Mesenchymal stem cell (in vitro differentiated cells and primary cell): ENCODE data around the gene RALGPS2.

Source experiments
- DNase-seq: peaks from one replicate; pipeline ENCODE4 v3.0.0-alpha.2; 2013
- H2AFZ ChIP-seq: one replicate; pipeline ENCODE4 v1.6.1; 2013; ENCODE audit warnings: low read depth, mild to moderate bottlenecking, control low read depth, inconsistent platforms, low read length, moderate library complexity
- H2AK5ac ChIP-seq: 2 replicates; pipeline ENCODE4 v1.6.1; 2013; ENCODE audit warnings: low read length, moderate library complexity, mild to moderate bottlenecking, inconsistent platforms; ENCODE audit not compliant: severe bottlenecking
- H2BK120ac ChIP-seq: one replicate; pipeline ENCODE4 v1.6.1; 2013; ENCODE audit warnings: low read depth, mild to moderate bottlenecking, inconsistent platforms, low read length, moderate library complexity
- H2BK12ac ChIP-seq, 2 experiments: one replicate each; pipeline ENCODE4 v1.6.1; 2013; ENCODE audit warnings: inconsistent platforms in 2 of 2, low read length in 2 of 2, mild to moderate bottlenecking in 2 of 2, moderate library complexity in 2 of 2, control low read depth in 1 of 2
- H2BK15ac ChIP-seq: one replicate; pipeline ENCODE4 v1.6.1; 2013; ENCODE audit warnings: mild to moderate bottlenecking, low read depth, inconsistent platforms; ENCODE audit not compliant: poor library complexity, severe bottlenecking
- H2BK5ac ChIP-seq: 2 replicates; pipeline ENCODE4 v1.6.1; 2013; ENCODE audit warnings: low read depth, mild to moderate bottlenecking, low read length, control low read depth, inconsistent platforms; ENCODE audit not compliant: poor library complexity, severe bottlenecking
- H3K14ac ChIP-seq, 2 experiments: one replicate each; pipeline ENCODE4 v1.6.1; 2013; ENCODE audit warnings: inconsistent platforms in 2 of 2, low read length in 2 of 2, control low read depth in 1 of 2, mild to moderate bottlenecking in 1 of 2, moderate library complexity in 1 of 2
- H3K18ac ChIP-seq, 2 experiments: one replicate each; pipeline ENCODE4 v1.6.1; 2013; ENCODE audit warnings: inconsistent platforms in 2 of 2, low read length in 2 of 2, control low read depth in 1 of 2, low read depth in 1 of 2, mild to moderate bottlenecking in 1 of 2
- H3K23ac ChIP-seq, 2 experiments: one replicate each; pipeline ENCODE4 v1.6.1; 2013; ENCODE audit warnings: inconsistent platforms in 2 of 2, low read length in 2 of 2, mild to moderate bottlenecking in 2 of 2, moderate library complexity in 2 of 2, control low read depth in 1 of 2
- H3K27ac ChIP-seq: 2 replicates; pipeline ENCODE4 v1.5.1; 2013; ENCODE audit warnings: mild to moderate bottlenecking, moderate library complexity, low read length, control low read depth, inconsistent platforms; ENCODE audit not compliant: poor library complexity, severe bottlenecking
- H3K27me3 ChIP-seq, 2 experiments: 2 replicates each; pipeline versions ENCODE4 v1.6.1 to v1.7.0; 2013; ENCODE audit warnings: low read length in 2 of 2, mild to moderate bottlenecking in 2 of 2, moderate library complexity in 2 of 2, control low read depth in 1 of 2, inconsistent platforms in 1 of 2; ENCODE audit not compliant: control insufficient read depth in 1 of 2, insufficient read depth in 1 of 2
- H3K36me3 ChIP-seq, 2 experiments: 2 replicates each; pipeline versions ENCODE4 v1.6.1 to v1.7.0; 2013; ENCODE audit warnings: low read length in 2 of 2, control low read depth in 1 of 2, inconsistent platforms in 1 of 2, low read depth in 1 of 2, mild to moderate bottlenecking in 1 of 2; ENCODE audit not compliant: insufficient read depth in 2 of 2, control insufficient read depth in 1 of 2
- H3K4ac ChIP-seq, 2 experiments: one replicate each; pipeline ENCODE4 v1.6.1; 2013; ENCODE audit warnings: inconsistent platforms in 2 of 2, low read length in 2 of 2, mild to moderate bottlenecking in 2 of 2, moderate library complexity in 2 of 2, control low read depth in 1 of 2, low read depth in 1 of 2
- H3K4me1 ChIP-seq: 2 replicates; pipeline ENCODE4 v1.6.1; 2013; ENCODE audit warnings: low read depth, low read length, control low read depth; ENCODE audit not compliant: control insufficient read depth, insufficient read depth
- H3K4me2 ChIP-seq: 2 replicates; pipeline ENCODE4 v1.6.1; 2013; ENCODE audit warnings: low read length, mild to moderate bottlenecking, inconsistent platforms; ENCODE audit not compliant: poor library complexity, severe bottlenecking
- H3K4me3 ChIP-seq, 2 experiments: 2 replicates each; pipeline versions ENCODE4 v1.5.1 to v1.7.0; 2013; ENCODE audit warnings: low read length in 2 of 2, mild to moderate bottlenecking in 2 of 2, control low read depth in 1 of 2, low read depth in 1 of 2; ENCODE audit not compliant: insufficient read depth in 1 of 2
- H3K79me1 ChIP-seq: replicated peaks from 2 replicates; pipeline ENCODE4 v1.6.1; 2013; ENCODE audit warnings: mild to moderate bottlenecking, control low read depth, low read length, inconsistent platforms; ENCODE audit not compliant: poor library complexity, severe bottlenecking
- H3K9ac ChIP-seq: 2 replicates; pipeline ENCODE4 v1.7.0; 2013; ENCODE audit warnings: mild to moderate bottlenecking, low read length, moderate library complexity
- H3K9me3 ChIP-seq: 2 replicates; pipeline ENCODE4 v1.7.0; 2013; ENCODE audit warnings: mild to moderate bottlenecking, low read length; ENCODE audit not compliant: control insufficient read depth
- H4K8ac ChIP-seq: one replicate; pipeline ENCODE4 v1.6.1; 2013; ENCODE audit warnings: inconsistent platforms, mild to moderate bottlenecking, low read length, moderate library complexity
- H4K91ac ChIP-seq: one replicate; pipeline ENCODE4 v1.6.1; 2013; ENCODE audit warnings: mild to moderate bottlenecking, low read length, inconsistent platforms
- WGBS: methylation state at CpG from one replicate; pipeline ENCODE4 v1.1.7; 2013; ENCODE audit warnings: mixed read lengths; 5-methylcytosine and 5-hydroxymethylcytosine counted together

Gene RALGPS2

DNA sequence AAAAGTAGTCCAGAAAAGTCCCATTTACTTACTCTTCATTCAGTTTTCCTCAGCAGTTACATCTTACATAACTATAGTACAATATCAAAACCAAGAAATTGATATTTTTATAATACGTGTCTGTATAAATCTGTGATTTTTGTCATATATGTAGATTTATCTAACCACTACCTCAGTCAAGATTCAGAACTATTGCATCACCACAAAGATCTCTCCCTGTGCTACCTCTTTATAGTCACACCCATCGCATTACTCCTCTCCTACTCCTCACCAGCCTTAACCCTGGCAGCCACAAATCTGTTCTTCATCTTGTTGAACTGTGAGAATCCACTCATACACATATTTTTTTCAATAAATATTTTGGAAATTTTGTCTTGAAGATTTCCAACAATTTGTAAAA lies 72.5 kb downstream of the RALGPS2 start:
- Histone ChIP-seq H4K91ac (no peak overlapping the region), H3K36me3 (peaks cover 2 to 84% of the 10 kb centered on the region in 2 experiments), H3K4me2 (no peak overlapping the region), H3K79me1 (peaks cover 12% of the 10 kb centered on the region), H2BK15ac (no peak overlapping the region), H3K9ac (no peak overlapping the region), H3K4me3 (no peak overlapping the region), H2BK120ac (no peak overlapping the region), H2AK5ac (no peak overlapping the region), H4K8ac (no peak overlapping the region), H3K4ac (no peak overlapping the region), H3K23ac (no peak overlapping the region), H3K4me1 (no peaks in the 10 kb centered on the region), H2BK12ac (no peak overlapping the region), H3K27ac (no peak overlapping the region), H2AFZ (no peak overlapping the region), H2BK5ac (no peak overlapping the region), H3K18ac (no peak overlapping the region), H3K14ac (no peak overlapping the region), H3K27me3 (no peaks in the 10 kb centered on the region), H3K9me3 (no peaks in the 10 kb centered on the region)
- 100% methylated on average over 1 of the region's 2 CpGs for WGBS
- no peak for DNase-seq

DNA sequence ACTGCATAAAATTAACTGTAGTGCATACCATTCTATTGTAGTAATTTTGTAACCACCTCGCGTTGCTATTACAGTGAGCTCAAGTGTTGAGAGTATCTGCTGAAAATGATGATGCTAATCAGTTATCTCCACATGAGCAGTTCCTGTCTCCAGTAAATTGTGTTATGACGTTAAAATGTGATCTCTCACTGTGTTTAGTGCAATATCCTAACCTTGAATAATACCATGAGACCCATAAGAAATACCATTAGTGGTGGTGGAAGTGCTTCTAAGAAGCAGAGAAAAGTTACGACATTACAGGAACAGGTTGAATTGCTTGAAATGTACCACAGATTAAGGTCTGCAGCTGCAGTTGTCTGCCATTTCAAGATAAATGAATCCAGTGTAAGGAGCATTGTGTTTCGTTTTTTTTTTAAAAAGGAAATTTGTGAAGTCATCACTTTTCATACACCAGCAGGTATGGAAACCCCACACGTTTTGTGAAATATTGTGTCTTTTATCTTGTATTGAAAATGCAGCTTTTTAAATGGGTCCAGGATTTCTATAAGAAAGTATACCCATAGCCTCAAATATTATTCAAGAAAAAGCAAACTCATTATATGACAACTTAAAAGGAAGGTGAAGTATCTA lies 73.3 kb downstream of the RALGPS2 start:
- no peak for DNase-seq
- no peak overlapping the region for H3K14ac ChIP-seq
- no peak overlapping the region for H3K23ac ChIP-seq
- no peak overlapping the region for H2AK5ac ChIP-seq
- no peaks in the 10 kb centered on the region for H3K4me1 ChIP-seq
- H2BK12ac ChIP-seq = no peak overlapping the region
- no peak overlapping the region for H2BK120ac ChIP-seq
- H3K4ac ChIP-seq = no peak overlapping the region
- peaks cover 11% of the 10 kb centered on the region for H3K79me1 ChIP-seq
- H3K4me2 ChIP-seq = no peak overlapping the region
- no peaks in the 10 kb centered on the region for H3K27me3 ChIP-seq
- H4K91ac ChIP-seq = no peak overlapping the region
- H3K9ac ChIP-seq = no peak overlapping the region
- no peak overlapping the region for H2BK15ac ChIP-seq
- H3K36me3 ChIP-seq = peaks cover 2 to 87% of the 10 kb centered on the region in 2 experiments
- H3K18ac ChIP-seq = no peak overlapping the region
- 96% methylated on average over 4 of the region's 6 CpGs for WGBS
- no peak overlapping the region for H3K4me3 ChIP-seq
- no peak overlapping the region for H3K27ac ChIP-seq
- H3K9me3 ChIP-seq = no peaks in the 10 kb centered on the region
- H4K8ac ChIP-seq = no peak overlapping the region
- no peak overlapping the region for H2AFZ ChIP-seq
- H2BK5ac ChIP-seq = no peak overlapping the region

DNA sequence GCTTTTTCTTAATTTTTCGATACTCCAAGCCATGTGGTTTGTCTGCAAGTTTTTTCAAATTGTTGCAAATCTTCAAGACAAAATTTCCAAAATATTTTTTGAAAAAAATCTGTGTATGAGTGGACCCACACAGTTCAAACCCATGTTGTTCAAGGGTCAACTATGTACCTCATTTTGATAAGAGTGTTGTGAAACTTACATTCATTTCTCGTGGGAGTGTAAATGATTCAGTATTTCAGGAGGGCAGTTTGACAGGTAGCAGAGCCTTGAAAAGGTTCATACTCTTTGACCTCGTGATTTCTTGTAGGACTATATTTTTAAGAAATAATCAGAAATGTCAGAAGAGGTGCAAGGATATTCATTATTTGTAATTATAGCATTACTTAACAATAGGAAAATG lies 77.8 kb downstream of the RALGPS2 start:
- no peak overlapping the region for H4K91ac ChIP-seq
- H3K79me1 ChIP-seq = peaks cover 15% of the 10 kb centered on the region
- H3K4ac ChIP-seq = no peak overlapping the region
- H3K23ac ChIP-seq = no peak overlapping the region
- DNase-seq = no peak
- no peak overlapping the region for H2AK5ac ChIP-seq
- H3K4me2 ChIP-seq = no peak overlapping the region
- H2BK15ac ChIP-seq = no peak overlapping the region
- H3K4me1 ChIP-seq = no peaks in the 10 kb centered on the region
- no peak overlapping the region for H2BK120ac ChIP-seq
- no peak overlapping the region for H3K27ac ChIP-seq
- H2BK5ac ChIP-seq = no peak overlapping the region
- no peak overlapping the region for H4K8ac ChIP-seq
- H2BK12ac ChIP-seq = no peak overlapping the region
- H3K4me3 ChIP-seq = no peak overlapping the region
- H3K27me3 ChIP-seq = no peaks in the 10 kb centered on the region
- peaks cover 2 to 59% of the 10 kb centered on the region in 2 experiments for H3K36me3 ChIP-seq
- H3K14ac ChIP-seq = no peak overlapping the region
- no peaks in the 10 kb centered on the region for H3K9me3 ChIP-seq
- H2AFZ ChIP-seq = no peak overlapping the region
- no peak overlapping the region for H3K18ac ChIP-seq
- 87% methylated on average over 1 of the region's 3 CpGs for WGBS
- H3K9ac ChIP-seq = no peak overlapping the region

DNA sequence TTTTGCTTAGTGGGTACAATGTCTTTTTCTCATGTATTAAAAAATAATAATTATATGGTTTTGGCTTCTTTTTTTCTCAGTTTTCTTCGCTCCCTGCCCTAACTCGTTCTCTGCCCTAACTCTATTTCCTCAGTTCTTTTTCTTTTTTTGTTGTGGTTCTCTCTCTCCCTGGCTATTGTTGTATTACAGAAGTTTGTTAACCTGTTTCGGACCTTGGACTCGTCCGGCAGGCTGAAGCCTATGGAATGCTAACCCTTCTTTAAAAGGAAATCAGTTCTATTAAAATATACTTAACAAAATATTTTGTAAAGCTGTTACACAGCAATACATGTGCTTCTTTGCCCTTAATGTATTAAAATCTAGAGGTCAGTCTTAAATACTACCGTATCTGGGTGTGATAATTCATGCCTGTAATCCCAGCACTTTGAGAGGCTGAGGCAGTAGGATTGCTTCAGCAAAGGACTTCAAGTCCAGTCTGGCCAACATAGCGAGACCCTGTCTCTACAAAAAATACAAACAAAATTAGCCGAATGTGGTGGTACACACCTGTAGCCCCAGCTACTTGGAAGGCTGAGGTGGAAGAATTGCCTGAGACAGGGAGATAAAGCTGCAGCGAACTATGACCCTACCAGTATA lies 81.7 kb downstream of the RALGPS2 start:
- Histone ChIP-seq H3K18ac (no peak overlapping the region), H4K91ac (no peak overlapping the region), H3K36me3 (peaks cover 10 to 60% of the 10 kb centered on the region in 2 experiments), H3K27me3 (no peaks in the 10 kb centered on the region), H2AK5ac (no peak overlapping the region), H3K27ac (no peak overlapping the region), H3K14ac (no peak overlapping the region), H3K9ac (no peak overlapping the region), H2BK120ac (no peak overlapping the region), H2BK15ac (no peak overlapping the region), H3K9me3 (no peaks in the 10 kb centered on the region), H2BK12ac (no peak overlapping the region), H3K4ac (no peak overlapping the region), H3K23ac (no peak overlapping the region), H3K4me2 (no peak overlapping the region), H2BK5ac (no peak overlapping the region), H3K79me1 (peaks cover 19% of the 10 kb centered on the region), H3K4me1 (peaks cover 2% of the 10 kb centered on the region), H3K4me3 (no peak overlapping the region), H2AFZ (no peak overlapping the region), H4K8ac (no peak overlapping the region)
- WGBS = 94% methylated on average over 3 of the region's 9 CpGs
- no peak for DNase-seq
